ENCODE results near the gene REG4. TPM values are rescaled to one million over a fixed set of nuclear protein-coding genes. Genes with fewer than 3 reads are reported as not detected.

The REG4 gene
- total and polyA plus RNA-seq, 11 donors = 0.07 TPM; not detected in 10

GRCh38 chr1:119827010-119827409, 15.8 kb upstream of the REG4 start:
- WGBS, 4 donors = 82 to 88% (median 85%) methylated on average over 1 of the region's 1 CpG
- no peak for ATAC-seq

GRCh38 chr1:119822406-119822805, 11.1 kb upstream of the REG4 start:
- no peak overlapping the region for H3K4me3 ChIP-seq
- peaks cover 0 to 5% (median 0%) of the 10 kb centered on the region in 9 donors for H3K27me3 ChIP-seq
- H3K27ac ChIP-seq = no peak overlapping the region
- 74 to 87% (median 79%) methylated on average over 3 of the region's 3 CpGs for WGBS, 4 donors
- ATAC-seq (no peak), DNase-seq (no peak)
- H3K36me3 ChIP-seq = no peaks in the 10 kb centered on the region
- intact Hi-C loops (cut with DNase I) = no loop called here
- no peaks in the 10 kb centered on the region for H3K4me1 ChIP-seq
- no peak for TF ChIP-seq CTCF (IDR thresholded peaks at IDR 0.05)
- no peaks in the 10 kb centered on the region for H3K9me3 ChIP-seq

More at GRCh38 chr1:119827010-119827409, 15.8 kb upstream of the REG4 start:
- TF ChIP-seq CTCF (IDR thresholded peaks at IDR 0.05) = peak in 3 of 12 donors; percentile 7 to 27 (median 9)
- no peak for TF ChIP-seq POLR2A (IDR thresholded peaks at IDR 0.05)
- Histone ChIP-seq H3K27ac (no peak overlapping the region), H3K36me3 (no peaks in the 10 kb centered on the region), H3K27me3 (peaks cover 0 to 6% (median 0%) of the 10 kb centered on the region in 9 donors), H3K4me3 (no peak overlapping the region), H3K4me1 (no peaks in the 10 kb centered on the region), H3K9me3 (no peaks in the 10 kb centered on the region)
- intact Hi-C loops (cut with DNase I) = no loop called here
- DNase-seq = no peak

GRCh38 chr1:119818181-119818580, 6.9 kb upstream of the REG4 start:
- DNase-seq = no peak
- 81 to 91% (median 85%) methylated on average over 2 of the region's 2 CpGs for WGBS, 4 donors
- no peak for ATAC-seq
- no peaks in the 10 kb centered on the region for H3K4me1 ChIP-seq
- H3K4me3 ChIP-seq = no peak overlapping the region
- no peaks in the 10 kb centered on the region for H3K36me3 ChIP-seq
- intact Hi-C loops (cut with DNase I) = no loop called here
- no peaks in the 10 kb centered on the region for H3K9me3 ChIP-seq
- no peak overlapping the region for H3K27ac ChIP-seq
- TF ChIP-seq POLR2A (IDR thresholded peaks at IDR 0.05) = no peak
- no peak for TF ChIP-seq CTCF (IDR thresholded peaks at IDR 0.05)
- H3K27me3 ChIP-seq = peaks cover 0 to 5% (median 0%) of the 10 kb centered on the region in 9 donors

- Histone ChIP-seq H3K27ac (no peak overlapping the region), H3K9me3 (no peaks in the 10 kb centered on the region), H3K27me3 (peaks cover 0 to under 1% (median 0%) of the 10 kb centered on the region in 9 donors), H3K4me3 (no peak overlapping the region), H3K36me3 (no peaks in the 10 kb centered on the region), H3K4me1 (no peaks in the 10 kb centered on the region)
- no peak for ATAC-seq
- TF ChIP-seq POLR2A (IDR thresholded peaks at IDR 0.05) = no peak
- TF ChIP-seq CTCF (IDR thresholded peaks at IDR 0.05) = no peak
- DNase-seq = no peak
- intact Hi-C loops (cut with DNase I) = no loop called here
- 57 to 64% (median 58%) methylated on average over 2 of the region's 2 CpGs for WGBS, 4 donors
Observed at GRCh38 chr1:119816407-119816806, 5.1 kb upstream of the REG4 start.

Measured in heart left ventricle (tissue), 16 donors.